ENCODE data around the gene NDUFS1. TPM values are rescaled to one million over a fixed set of nuclear protein-coding genes. Genes with fewer than 3 reads are reported as not detected.
A peak's percentile ranks its signal among the peaks of the same experiment; 100 is the strongest.

The NDUFS1 gene
- total RNA-seq, 2 experiments from 2014 or later = 73.4 to 116 TPM

DNA sequence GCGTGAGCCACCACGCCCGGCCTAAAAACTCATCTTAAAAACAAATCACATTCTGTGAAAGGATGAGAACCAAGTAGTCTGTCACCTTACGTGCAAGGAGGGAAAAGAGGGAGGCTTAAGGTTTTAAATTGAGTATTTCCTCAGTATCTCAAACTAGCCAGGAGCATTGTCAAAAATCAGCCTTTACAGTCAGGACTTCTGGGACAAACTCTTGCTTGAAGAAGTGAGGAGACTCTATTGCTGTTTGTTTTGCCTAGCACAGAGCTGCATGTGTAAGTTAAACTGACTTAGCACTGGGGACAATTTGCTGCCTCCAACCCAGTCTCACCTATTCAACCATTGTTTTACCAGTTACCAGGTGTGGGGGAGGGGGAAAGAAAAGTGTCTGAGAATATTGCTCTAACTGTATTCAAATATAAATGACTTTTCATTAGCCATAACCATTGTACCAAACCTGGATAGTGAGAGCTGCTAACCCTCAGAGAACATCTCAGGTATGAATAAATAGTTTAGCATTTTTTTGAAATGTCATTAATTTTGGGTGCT lies 76.9 kb downstream of the NDUFS1 start:
- Histone ChIP-seq H3K9me3 (ENCODE audit: low read length) (no peaks in the 10 kb centered on the region), H3K79me2 (ENCODE audit: insufficient read depth, low read depth, low read length) (peaks cover 79% of the 10 kb centered on the region), H3K4me1 (ENCODE audit: insufficient read depth, low read length, poor library complexity, severe bottlenecking) (peaks cover 27% of the 10 kb centered on the region), H3K36me3 (ENCODE audit: insufficient read depth, low read length) (no peaks in the 10 kb centered on the region), H3K4me3 (ENCODE audit: low read depth, low read length, poor library complexity, severe bottlenecking) (no peak overlapping the region), H3K27ac (ENCODE audit: low read depth, low read length, poor library complexity, severe bottlenecking) (no peak overlapping the region), H3K9me2 (ENCODE audit: insufficient read depth, low read length) (no peaks in the 10 kb centered on the region), H2AFZ (ENCODE audit: low read length) (no peak overlapping the region), H3K4me2 (ENCODE audit: low read length) (peak overlapping the region; percentile 74), H4K20me1 (ENCODE audit: insufficient read depth, low read length) (no peaks in the 10 kb centered on the region)
- no peak for TF ChIP-seq EZH2phosphoT487 (IDR thresholded peaks at IDR 0.05; ENCODE audit: borderline replicate concordance, low read depth, low read length)
- TF ChIP-seq, protein P1, sequence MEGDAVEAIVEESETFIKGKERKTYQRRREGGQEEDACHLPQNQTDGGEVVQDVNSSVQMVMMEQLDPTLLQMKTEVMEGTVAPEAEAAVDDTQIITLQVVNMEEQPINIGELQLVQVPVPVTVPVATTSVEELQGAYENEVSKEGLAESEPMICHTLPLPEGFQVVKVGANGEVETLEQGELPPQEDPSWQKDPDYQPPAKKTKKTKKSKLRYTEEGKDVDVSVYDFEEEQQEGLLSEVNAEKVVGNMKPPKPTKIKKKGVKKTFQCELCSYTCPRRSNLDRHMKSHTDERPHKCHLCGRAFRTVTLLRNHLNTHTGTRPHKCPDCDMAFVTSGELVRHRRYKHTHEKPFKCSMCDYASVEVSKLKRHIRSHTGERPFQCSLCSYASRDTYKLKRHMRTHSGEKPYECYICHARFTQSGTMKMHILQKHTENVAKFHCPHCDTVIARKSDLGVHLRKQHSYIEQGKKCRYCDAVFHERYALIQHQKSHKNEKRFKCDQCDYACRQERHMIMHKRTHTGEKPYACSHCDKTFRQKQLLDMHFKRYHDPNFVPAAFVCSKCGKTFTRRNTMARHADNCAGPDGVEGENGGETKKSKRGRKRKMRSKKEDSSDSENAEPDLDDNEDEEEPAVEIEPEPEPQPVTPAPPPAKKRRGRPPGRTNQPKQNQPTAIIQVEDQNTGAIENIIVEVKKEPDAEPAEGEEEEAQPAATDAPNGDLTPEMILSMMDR (conservative IDR thresholded peaks at IDR 0.05; ENCODE audit: low read length) = no peak
- DNase-seq (ENCODE audit: low spot score) = no peak
- CTCF ChIA-PET (ENCODE audit: unreplicated experiment) = no interaction called here
- POLR2A ChIA-PET = interaction anchor here (1.5 kb wide), 2 partner anchors 51 to 78 kb away, joined by 4 to 8 read pairs; no protein-coding TSS in a partner anchor
- BruUV-seq (replicated peaks) = TSS peak; percentile 50
- intact Hi-C loops (cut with micrococcal nuclease; ENCODE audit: unreplicated experiment) = loop anchor here (10.0 kb wide), 1 partner anchor 378 kb away; no protein-coding TSS in a partner anchor

GRCh38 chr2:206080927-206081326 lies 78.3 kb downstream of the NDUFS1 start:
- POLR2A ChIA-PET = no interaction called here
- peaks cover 79% of the 10 kb centered on the region for H3K79me2 ChIP-seq (ENCODE audit: insufficient read depth, low read depth, low read length)
- no peaks in the 10 kb centered on the region for H4K20me1 ChIP-seq (ENCODE audit: insufficient read depth, low read length)

More at GRCh38 chr2:206080927-206081326, 78.3 kb downstream of the NDUFS1 start:
- intact Hi-C loops (cut with micrococcal nuclease; ENCODE audit: unreplicated experiment) = loop anchor here (10.0 kb wide), 1 partner anchor 376 kb away; no protein-coding TSS in a partner anchor
- no peak overlapping the region for H2AFZ ChIP-seq (ENCODE audit: low read length)
- DNase-seq (ENCODE audit: low spot score) = no peak
- H3K27ac ChIP-seq (ENCODE audit: low read depth, low read length, poor library complexity, severe bottlenecking) = no peak overlapping the region
- H3K4me1 ChIP-seq (ENCODE audit: insufficient read depth, low read length, poor library complexity, severe bottlenecking) = peaks cover 24% of the 10 kb centered on the region
- H3K4me2 ChIP-seq (ENCODE audit: low read length) = no peak overlapping the region
- CTCF ChIA-PET (ENCODE audit: unreplicated experiment) = no interaction called here
- BruUV-seq (replicated peaks) = no TSS peak
- no peaks in the 10 kb centered on the region for H3K9me3 ChIP-seq (ENCODE audit: low read length)
- no peaks in the 10 kb centered on the region for H3K9me2 ChIP-seq (ENCODE audit: insufficient read depth, low read length)
- H3K36me3 ChIP-seq (ENCODE audit: insufficient read depth, low read length) = no peaks in the 10 kb centered on the region
- TF ChIP-seq, protein P1 (conservative IDR thresholded peaks at IDR 0.05; ENCODE audit: low read length) = no peak
- TF ChIP-seq EZH2phosphoT487 (IDR thresholded peaks at IDR 0.05; ENCODE audit: borderline replicate concordance, low read depth, low read length) = no peak
- H3K4me3 ChIP-seq (ENCODE audit: low read depth, low read length, poor library complexity, severe bottlenecking) = no peak overlapping the region
